Uterus (tissue), 4 donors: ENCODE measurements around the gene ACADSB. TPM values are rescaled to one million over a fixed set of nuclear protein-coding genes. Genes with fewer than 3 reads are reported as not detected.

ENCODE experiments used
- DNase-seq, 2 donors: peaks; one replicate each; pipeline ENCODE4 v3.0.0-alpha.2; 2019 to 2020
- H3K27ac ChIP-seq, 2 donors: fragments of 200-600 bp; sonication (generic); 1 replicate in 1 of 2; 2 replicates in 1 of 2; pipeline ENCODE4 v1.5.1; 2016 to 2018
- H3K27me3 ChIP-seq, 2 donors: fragments of 200-600 bp; sonication (generic); one replicate each; pipeline ENCODE4 v1.5.1; 2018 to 2019; ENCODE audit warnings: control low read depth in 1 of 2
- H3K36me3 ChIP-seq, 2 donors: fragments of 200-600 bp; sonication (generic); one replicate each; pipeline ENCODE4 v1.5.1; 2019; ENCODE audit warnings: control low read depth in 1 of 2
- H3K4me1 ChIP-seq, 2 donors: fragments of 200-600 bp; sonication (generic); one replicate each; pipeline ENCODE4 v1.5.1; 2018 to 2019; ENCODE audit warnings: control low read depth in 1 of 2
- H3K4me3 ChIP-seq, 2 donors: fragments of 200-600 bp; sonication (generic); 1 replicate in 1 of 2; 2 replicates in 1 of 2; pipeline ENCODE4 v1.5.1; 2018 to 2019; ENCODE audit warnings: mild to moderate bottlenecking in 1 of 2
- H3K9me3 ChIP-seq, 2 donors: fragments of 200-600 bp; sonication (generic); one replicate each; pipeline ENCODE4 v1.5.1; 2019; ENCODE audit warnings: control low read depth in 1 of 2
- CTCF ChIP-seq, 4 experiments: fragments of 200-600 bp in 2 of 4; fragments of 450-650 bp in 2 of 4; sonication (generic) in 2 of 4; IDR thresholded peaks; one replicate each; pipeline ENCODE4 v1.5.1; 2016 to 2019; ENCODE audit warnings: antibody characterized with exemption in 4 of 4, mild to moderate bottlenecking in 2 of 4, moderate library complexity in 1 of 4
- POLR2A ChIP-seq, 2 donors: fragments of 450-650 bp; IDR thresholded peaks; one replicate each; pipeline ENCODE4 v1.6.1; 2016; ENCODE audit warnings: antibody characterized with exemption in 2 of 2, mild to moderate bottlenecking in 1 of 2, moderate library complexity in 1 of 2
- intact Hi-C: fragments of 100-400 bp; cut with DNase I; formaldehyde crosslinking; loops from one replicate; pipeline ENCODE4 v1.15.1; 2023; ENCODE audit warnings: low total_unique reads
- total RNA-seq, 4 donors: library from RNA; depleted of rRNA in 3 of 4; stranded (reverse); fragments of >200 nt in 3 of 4; gene quantifications; one replicate each; pipeline versions ENCODE4 v1.1.0 to v1.2.4, GENCODE V29; 2014 to 2023
- donor health status: DM: yes; HTN: yes; CAD: no.

ACADSB gene
- total RNA-seq, 4 donors from 2014 or later, result 13.1 to 32.2 (median 17.2) TPM

GRCh38 chr10:123011987-123012386 lies 3.2 kb downstream of the ACADSB start:
- Histone ChIP-seq H3K36me3 (no peaks in the 10 kb centered on the region), H3K4me3 (no peak overlapping the region), H3K27me3 (no peaks in the 10 kb centered on the region), H3K4me1 (peaks cover 0 to 2% of the 10 kb centered on the region in 2 donors), H3K27ac (no peak overlapping the region), H3K9me3 (no peaks in the 10 kb centered on the region)
- intact Hi-C loops, result no loop called here
- no peak for DNase-seq
- TF ChIP-seq CTCF (IDR thresholded peaks at IDR 0.05) (no peak), POLR2A (IDR thresholded peaks at IDR 0.05) (no peak)

GRCh38 chr10:123013456-123014419 lies 4.9 kb downstream of the ACADSB start:
- no peak overlapping the region for H3K4me3 ChIP-seq
- DNase-seq, result no peak
- H3K36me3 ChIP-seq, result no peaks in the 10 kb centered on the region
- TF ChIP-seq CTCF (IDR thresholded peaks at IDR 0.05) (no peak), POLR2A (IDR thresholded peaks at IDR 0.05) (no peak)
- intact Hi-C loops, result no loop called here
- H3K27me3 ChIP-seq, result no peaks in the 10 kb centered on the region
- H3K9me3 ChIP-seq, result no peaks in the 10 kb centered on the region
- no peaks in the 10 kb centered on the region for H3K4me1 ChIP-seq
- H3K27ac ChIP-seq, result no peak overlapping the region

- Histone ChIP-seq H3K27me3 (no peaks in the 10 kb centered on the region), H3K27ac (no peak overlapping the region), H3K4me3 (no peak overlapping the region), H3K36me3 (no peaks in the 10 kb centered on the region), H3K4me1 (no peaks in the 10 kb centered on the region), H3K9me3 (no peaks in the 10 kb centered on the region)
- no peak for TF ChIP-seq POLR2A (IDR thresholded peaks at IDR 0.05)
- TF ChIP-seq CTCF (IDR thresholded peaks at IDR 0.05), result no peak
- intact Hi-C loops, result no loop called here
- no peak for DNase-seq
Observed at GRCh38 chr10:123014772-123015171, 6.0 kb downstream of the ACADSB start.

GRCh38 chr10:123016228-123016627 lies 7.4 kb downstream of the ACADSB start:
- intact Hi-C loops, result no loop called here
- Histone ChIP-seq H3K9me3 (no peaks in the 10 kb centered on the region), H3K4me3 (no peak overlapping the region), H3K4me1 (no peaks in the 10 kb centered on the region), H3K27ac (no peak overlapping the region), H3K27me3 (no peaks in the 10 kb centered on the region), H3K36me3 (no peaks in the 10 kb centered on the region)
- TF ChIP-seq CTCF (IDR thresholded peaks at IDR 0.05) (no peak), POLR2A (IDR thresholded peaks at IDR 0.05) (no peak)
- no peak for DNase-seq

GRCh38 chr10:123017421-123018165 lies 8.8 kb downstream of the ACADSB start:
- Histone ChIP-seq H3K27ac (no peak overlapping the region), H3K4me1 (no peaks in the 10 kb centered on the region), H3K27me3 (no peaks in the 10 kb centered on the region), H3K9me3 (no peaks in the 10 kb centered on the region), H3K36me3 (no peaks in the 10 kb centered on the region), H3K4me3 (no peak overlapping the region)
- intact Hi-C loops, result no loop called here
- TF ChIP-seq POLR2A (IDR thresholded peaks at IDR 0.05) (no peak), CTCF (IDR thresholded peaks at IDR 0.05) (no peak)
- DNase-seq, result no peak
